HepG2 (cell line): ENCODE measurements around the gene APOA1. TPM values are rescaled to one million over a fixed set of nuclear protein-coding genes. Genes with fewer than 3 reads are reported as not detected.

ENCODE experiments used
- CCAR2 ChIP-seq: fragments of 200-400 bp; formaldehyde crosslinking; optimal IDR thresholded peaks from 2 replicates; pipeline ENCODE3; 2018; ENCODE audit warnings: low read depth, mild to moderate bottlenecking, low read length, moderate library complexity
- DZIP1 ChIP-seq: sonication (generic); formaldehyde crosslinking; IDR thresholded peaks from 2 replicates; pipeline ENCODE4 v1.5.0; 2020; ENCODE audit warnings: mild to moderate bottlenecking, missing genetic modification reagents
- E2F2 ChIP-seq: sonication (generic); formaldehyde crosslinking; IDR thresholded peaks from 2 replicates; pipeline ENCODE4 v1.4.0; 2020; ENCODE audit warnings: missing genetic modification reagents, borderline replicate concordance
- GMEB1 ChIP-seq: sonication (generic); formaldehyde crosslinking; IDR thresholded peaks from 2 replicates; pipeline ENCODE4 v1.5.1; 2020; ENCODE audit warnings: missing genetic modification reagents, mild to moderate bottlenecking, borderline replicate concordance
- JARID2 ChIP-seq: sonication (generic); formaldehyde crosslinking; IDR thresholded peaks from 2 replicates; pipeline ENCODE4 v1.8.1; 2023; ENCODE audit warnings: missing genetic modification reagents, inconsistent platforms; ENCODE audit not compliant: insufficient replicate concordance
- MAF1 ChIP-seq: sonication (generic); formaldehyde crosslinking; IDR thresholded peaks from 2 replicates; pipeline ENCODE4 v1.5.0; 2020; ENCODE audit warnings: missing genetic modification reagents, borderline replicate concordance
- NR2C2 ChIP-seq: sonication (generic); formaldehyde crosslinking; IDR thresholded peaks from 2 replicates; pipeline ENCODE4 v1.4.0; 2020; ENCODE audit warnings: missing genetic modification reagents, mild to moderate bottlenecking, moderate library complexity, borderline replicate concordance
- PBX2 ChIP-seq: IDR thresholded peaks from 2 replicates; pipeline ENCODE4 v1.6.1; 2016; ENCODE audit warnings: control low read depth
- SP1 ChIP-seq, 2 experiments: fragments of 450-650 bp in 1 of 2; sonication (generic) in 1 of 2; formaldehyde crosslinking in 1 of 2; IDR thresholded peaks; 2 replicates each; pipeline versions ENCODE4 v1.4.0 to v1.6.1; 2016 to 2020; ENCODE audit warnings: missing genetic modification reagents in 1 of 2
- SYNCRIP ChIP-seq: fragments of 200-400 bp; formaldehyde crosslinking; IDR thresholded peaks from 2 replicates; pipeline ENCODE4 v1.6.1; 2018; ENCODE audit warnings: mild to moderate bottlenecking, low read depth, low read length; ENCODE audit not compliant: insufficient read depth
- USF2 ChIP-seq, 2 experiments: sonication (generic) in 1 of 2; formaldehyde crosslinking in 1 of 2; IDR thresholded peaks; 2 replicates each; pipeline versions ENCODE4 v1.5.1 to v1.6.1; 2011 to 2020; ENCODE audit warnings: borderline replicate concordance in 1 of 2, low read depth in 1 of 2, low read length in 1 of 2, mild to moderate bottlenecking in 1 of 2, missing genetic modification reagents in 1 of 2, moderate library complexity in 1 of 2
- ZBTB46 ChIP-seq: sonication (generic); formaldehyde crosslinking; IDR thresholded peaks from 2 replicates; pipeline ENCODE4 v1.4.0; 2020; ENCODE audit warnings: mild to moderate bottlenecking, missing genetic modification reagents, borderline replicate concordance
- ZNF12 ChIP-seq: sonication (generic); formaldehyde crosslinking; IDR thresholded peaks from 2 replicates; pipeline ENCODE4 v1.5.0; 2020; ENCODE audit warnings: missing genetic modification reagents
- ZNF121 ChIP-seq: sonication (generic); formaldehyde crosslinking; IDR thresholded peaks from 2 replicates; pipeline ENCODE4 v1.5.0; 2020; ENCODE audit warnings: mild to moderate bottlenecking, missing genetic modification reagents
- polyA plus RNA-seq, 8 experiments: library from polyadenylated mRNA; depleted of rRNA in 3 of 8; stranded (reverse) in 7 of 8; unstranded in 1 of 8; fragments of >200 nt; fragmentation: Illumina TruSeq in 4 of 8; extraction: Trizol in 4 of 8; gene quantifications; 2 replicates each; pipeline versions ENCODE4 v1.2.1 to v1.2.3, GENCODE V29; 2011 to 2016; ENCODE audit warnings: low read depth in 4 of 8, missing spikeins in 1 of 8, mixed read lengths in 1 of 8; ENCODE audit not compliant: insufficient read depth in 1 of 8
- total RNA-seq, 5 experiments: library from RNA; depleted of rRNA; stranded (reverse); fragments of >200 nt; fragmentation: Illumina TruSeq; extraction: Trizol; gene quantifications; 2 replicates each; pipeline ENCODE4 v1.2.3, GENCODE V29; 2016; ENCODE audit warnings: low read depth in 1 of 5

APOA1 gene
- total and polyA plus RNA-seq, 2 of the 13 experiments (the other 11 are each of a cell fraction or from before 2014, with no cell fraction given), result 1,973 to 5,485 TPM

- no peak for TF ChIP-seq USF2 (IDR thresholded peaks at IDR 0.05; ENCODE audit: low read depth, low read length)
- TF ChIP-seq USF2 (CRISPR knock-in tag; IDR thresholded peaks at IDR 0.05; ENCODE audit: borderline replicate concordance), result no peak
- 0 out of 2 replicates have a peak, but pooled peaks have one; percentile 1 for TF ChIP-seq GMEB1 (CRISPR knock-in tag)
- TF ChIP-seq PBX2 (CRISPR knock-in tag), result no peak
- TF ChIP-seq ZBTB46 (CRISPR knock-in tag), result no peak
- TF ChIP-seq NR2C2 (CRISPR knock-in tag), result no peak
- no peak for TF ChIP-seq ZNF12 (CRISPR knock-in tag)
- no peak for TF ChIP-seq SP1 (IDR thresholded peaks at IDR 0.05)
- TF ChIP-seq SP1 (CRISPR knock-in tag; IDR thresholded peaks at IDR 0.05), result no peak
- no peak for TF ChIP-seq E2F2
- 0 out of 2 replicates have a peak, but pooled peaks have one; percentile 22 for TF ChIP-seq MAF1 (CRISPR knock-in tag)
- TF ChIP-seq SYNCRIP, result no peak
- TF ChIP-seq ZNF121 (CRISPR knock-in tag), result no peak
- TF ChIP-seq CCAR2, result no peak
- TF ChIP-seq DZIP1 (CRISPR knock-in tag), result 0 out of 2 replicates have a peak, but pooled peaks have one; percentile 2
- no peak for TF ChIP-seq JARID2 (CRISPR knock-in tag)
Measured at GRCh38 chr11:116835042-116835772, 2.2 kb downstream of the APOA1 start (continued).
